Vagina (tissue), 2 donors: ENCODE results near the gene C2CD5. TPM values are rescaled to one million over a fixed set of nuclear protein-coding genes. Genes with fewer than 3 reads are reported as not detected.

Experiments
- DNase-seq, 2 donors: peaks; one replicate each; pipeline ENCODE4 v3.0.0-alpha.2; 2017; ENCODE audit errors: extremely low spot score in 2 of 2
- H3K27ac ChIP-seq: fragments of 200-600 bp; sonication (generic); one replicate; pipeline ENCODE4 v1.5.1; 2019
- H3K27me3 ChIP-seq: fragments of 200-600 bp; sonication (generic); one replicate; pipeline ENCODE4 v1.5.1; 2019
- H3K36me3 ChIP-seq, 2 donors: fragments of 200-600 bp; sonication (generic); one replicate each; pipeline ENCODE4 v1.5.1; 2017 to 2019
- H3K4me1 ChIP-seq: fragments of 200-600 bp; sonication (generic); one replicate; pipeline ENCODE4 v1.5.1; 2019
- H3K4me3 ChIP-seq, 2 donors: fragments of 200-600 bp; sonication (generic); 1 replicate in 1 of 2; 2 replicates in 1 of 2; pipeline ENCODE4 v1.5.1; 2016 to 2019
- H3K9me3 ChIP-seq: fragments of 200-600 bp; sonication (generic); one replicate; pipeline ENCODE4 v1.5.1; 2019
- POLR2A ChIP-seq, 2 donors: fragments of 450-650 bp; IDR thresholded peaks; one replicate each; pipeline ENCODE4 v1.6.1; 2017; ENCODE audit warnings: antibody characterized with exemption in 2 of 2, mild to moderate bottlenecking in 2 of 2, moderate library complexity in 2 of 2
- POLR2AphosphoS5 ChIP-seq, 2 donors: sonication (generic); formaldehyde crosslinking; IDR thresholded peaks; one replicate each; pipeline ENCODE4 v1.9.0; 2017; ENCODE audit warnings: antibody characterized with exemption in 2 of 2, mild to moderate bottlenecking in 2 of 2, low read depth in 1 of 2; ENCODE audit not compliant: insufficient read depth in 1 of 2
- intact Hi-C: fragments of 100-400 bp; cut with DNase I; formaldehyde crosslinking; loops from one replicate; pipeline ENCODE4 v1.15.1; 2023
- total RNA-seq: library from RNA; depleted of rRNA; stranded (reverse); fragments of >200 nt; gene quantifications from one replicate; pipeline ENCODE4 v1.2.3, GENCODE V29; 2016
- TF ChIP-seq, protein P1 (sequence below), 3 experiments: fragments of 450-650 bp in 2 of 3; fragments of 200-600 bp in 1 of 3; sonication (generic) in 1 of 3; IDR thresholded peaks; one replicate each; pipeline ENCODE4 v1.5.1; 2017 to 2019; ENCODE audit warnings: antibody characterized with exemption in 3 of 3, mild to moderate bottlenecking in 2 of 3, moderate library complexity in 2 of 3

Gene C2CD5
- total RNA-seq, 1 donor from 2014 or later: 49.1 TPM

DNA sequence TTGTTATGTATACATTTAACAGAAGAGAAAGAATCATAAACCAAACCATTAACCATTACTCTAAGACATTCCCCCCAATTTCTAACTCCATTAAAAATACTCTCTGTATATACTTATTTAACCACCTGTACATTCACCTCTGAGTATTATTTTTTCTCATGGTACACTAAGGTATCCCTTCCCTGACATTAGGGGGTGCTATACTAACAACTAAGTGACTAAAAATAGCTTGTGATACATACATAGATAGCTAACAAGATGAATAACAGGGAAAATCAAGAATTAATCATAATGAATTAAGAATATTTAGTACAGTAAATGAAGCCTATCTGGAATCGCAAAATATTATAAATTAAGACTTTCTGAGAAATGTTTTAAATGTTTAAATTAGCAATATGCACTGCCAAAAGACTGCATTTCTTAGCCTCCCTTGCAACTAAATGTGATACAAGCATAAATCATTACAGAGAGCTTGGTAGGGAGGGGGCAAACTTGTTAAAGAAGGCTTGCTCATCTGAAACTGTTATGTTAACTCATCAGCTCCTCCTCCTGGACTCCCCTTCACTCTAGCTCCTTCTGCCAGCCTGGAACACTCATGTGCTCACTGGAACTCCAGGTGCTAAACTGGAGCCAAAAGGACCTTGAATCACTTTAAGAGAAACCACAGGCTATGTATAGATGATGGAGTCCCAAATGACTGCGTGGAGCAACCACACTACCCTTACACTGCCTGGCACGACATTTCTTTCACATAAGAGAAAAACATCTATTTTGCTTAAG is 14.9 kb downstream of the C2CD5 start:
- intact Hi-C loops: no loop called here
- Histone ChIP-seq H3K27me3 (no peaks in the 10 kb centered on the region), H3K4me3 (no peak overlapping the region), H3K4me1 (no peaks in the 10 kb centered on the region), H3K27ac (no peak overlapping the region), H3K36me3 (peaks cover 2 to 26% of the 10 kb centered on the region in 2 donors), H3K9me3 (no peaks in the 10 kb centered on the region)
- TF ChIP-seq POLR2A (IDR thresholded peaks at IDR 0.05) (no peak), POLR2AphosphoS5 (IDR thresholded peaks at IDR 0.05; ENCODE audit: insufficient read depth in 1 of 2, low read depth in 1 of 2) (no peak)
- TF ChIP-seq, protein P1, sequence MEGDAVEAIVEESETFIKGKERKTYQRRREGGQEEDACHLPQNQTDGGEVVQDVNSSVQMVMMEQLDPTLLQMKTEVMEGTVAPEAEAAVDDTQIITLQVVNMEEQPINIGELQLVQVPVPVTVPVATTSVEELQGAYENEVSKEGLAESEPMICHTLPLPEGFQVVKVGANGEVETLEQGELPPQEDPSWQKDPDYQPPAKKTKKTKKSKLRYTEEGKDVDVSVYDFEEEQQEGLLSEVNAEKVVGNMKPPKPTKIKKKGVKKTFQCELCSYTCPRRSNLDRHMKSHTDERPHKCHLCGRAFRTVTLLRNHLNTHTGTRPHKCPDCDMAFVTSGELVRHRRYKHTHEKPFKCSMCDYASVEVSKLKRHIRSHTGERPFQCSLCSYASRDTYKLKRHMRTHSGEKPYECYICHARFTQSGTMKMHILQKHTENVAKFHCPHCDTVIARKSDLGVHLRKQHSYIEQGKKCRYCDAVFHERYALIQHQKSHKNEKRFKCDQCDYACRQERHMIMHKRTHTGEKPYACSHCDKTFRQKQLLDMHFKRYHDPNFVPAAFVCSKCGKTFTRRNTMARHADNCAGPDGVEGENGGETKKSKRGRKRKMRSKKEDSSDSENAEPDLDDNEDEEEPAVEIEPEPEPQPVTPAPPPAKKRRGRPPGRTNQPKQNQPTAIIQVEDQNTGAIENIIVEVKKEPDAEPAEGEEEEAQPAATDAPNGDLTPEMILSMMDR (IDR thresholded peaks at IDR 0.05): no peak
- no peak for DNase-seq

DNA sequence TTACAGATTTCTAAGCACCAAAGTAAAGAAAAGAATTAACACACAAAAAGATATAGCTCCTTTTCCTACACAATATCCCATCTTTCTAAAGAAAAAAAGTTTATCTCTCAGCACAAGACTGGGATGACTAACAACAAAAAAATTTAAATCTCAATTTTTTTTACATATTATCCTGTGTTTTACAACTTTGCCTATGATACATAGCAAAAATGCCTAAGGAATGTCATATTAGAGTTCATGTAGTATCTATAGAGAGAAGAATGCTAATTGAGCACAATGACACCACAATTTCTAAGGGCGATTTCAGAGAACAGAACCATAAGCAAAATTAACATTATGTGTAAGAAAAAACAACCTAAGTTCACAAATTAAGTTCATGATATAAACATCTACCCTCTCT is 16.3 kb downstream of the C2CD5 start:
- peaks cover 2 to 23% of the 10 kb centered on the region in 2 donors for H3K36me3 ChIP-seq

DNA sequence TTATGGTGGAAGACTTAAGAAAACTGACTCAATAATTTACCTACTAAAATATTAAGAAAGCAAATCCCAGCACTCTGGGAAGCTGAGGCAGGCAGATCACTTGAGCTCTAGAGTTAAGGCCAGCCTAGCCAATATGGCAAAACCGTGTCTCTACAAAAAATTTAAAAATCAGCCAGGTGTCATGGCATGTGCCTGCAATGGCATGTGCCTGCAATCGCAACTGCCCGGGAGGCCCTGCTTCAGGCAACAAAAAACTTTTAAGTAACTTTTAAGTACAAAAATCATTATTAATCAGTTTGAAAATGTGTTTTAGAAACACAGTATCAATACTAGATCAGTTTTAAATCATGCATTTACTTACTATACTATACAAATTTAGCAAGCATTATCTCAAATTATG is 17.5 kb downstream of the C2CD5 start:
- no peaks in the 10 kb centered on the region for H3K27me3 ChIP-seq
- intact Hi-C loops: no loop called here
- TF ChIP-seq POLR2AphosphoS5 (IDR thresholded peaks at IDR 0.05; ENCODE audit: insufficient read depth in 1 of 2, low read depth in 1 of 2) (no peak), POLR2A (IDR thresholded peaks at IDR 0.05) (no peak)
- TF ChIP-seq, protein P1 (IDR thresholded peaks at IDR 0.05): no peak
- no peak overlapping the region for H3K4me3 ChIP-seq
- H3K27ac ChIP-seq: no peak overlapping the region
- H3K4me1 ChIP-seq: no peaks in the 10 kb centered on the region
- H3K9me3 ChIP-seq: no peaks in the 10 kb centered on the region
- no peak for DNase-seq
- H3K36me3 ChIP-seq: peaks cover 2 to 17% of the 10 kb centered on the region in 2 donors

More for the DNA sequence above, 16.3 kb downstream of the C2CD5 start:
- no peak for TF ChIP-seq POLR2AphosphoS5 (IDR thresholded peaks at IDR 0.05; ENCODE audit: insufficient read depth in 1 of 2, low read depth in 1 of 2)
- TF ChIP-seq, protein P1 (IDR thresholded peaks at IDR 0.05): no peak
- TF ChIP-seq POLR2A (IDR thresholded peaks at IDR 0.05): no peak
- H3K4me1 ChIP-seq: no peaks in the 10 kb centered on the region
- no peaks in the 10 kb centered on the region for H3K9me3 ChIP-seq
- no peak overlapping the region for H3K27ac ChIP-seq
- H3K4me3 ChIP-seq: no peak overlapping the region
- no peak for DNase-seq
- H3K27me3 ChIP-seq: no peaks in the 10 kb centered on the region
- intact Hi-C loops: no loop called here

DNA sequence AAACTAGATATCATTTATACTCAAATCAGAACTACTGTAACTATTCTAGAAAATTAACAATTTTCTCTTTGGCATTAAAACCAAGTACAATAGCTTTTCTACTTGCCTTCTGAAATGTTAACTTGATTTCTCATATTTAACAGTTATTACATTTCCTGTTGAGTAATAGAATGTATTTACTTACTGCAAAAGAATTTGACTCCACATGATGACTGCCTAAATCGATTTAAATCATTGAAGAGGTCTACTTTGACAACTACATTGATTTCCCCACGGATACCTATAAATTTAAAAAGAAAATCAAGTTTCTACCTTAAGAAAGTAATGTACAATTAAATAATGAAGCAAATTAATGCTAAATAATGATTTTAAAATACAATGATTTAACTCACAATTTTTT is 18.9 kb downstream of the C2CD5 start:
- peaks cover 2 to 12% of the 10 kb centered on the region in 2 donors for H3K36me3 ChIP-seq
- no peak for DNase-seq

More for the DNA sequence above, 18.9 kb downstream of the C2CD5 start:
- intact Hi-C loops: no loop called here
- Histone ChIP-seq H3K4me1 (no peaks in the 10 kb centered on the region), H3K4me3 (no peak overlapping the region), H3K9me3 (no peaks in the 10 kb centered on the region), H3K27ac (no peak overlapping the region), H3K27me3 (no peaks in the 10 kb centered on the region)
- TF ChIP-seq, protein P1 (IDR thresholded peaks at IDR 0.05): no peak
- TF ChIP-seq POLR2AphosphoS5 (IDR thresholded peaks at IDR 0.05; ENCODE audit: insufficient read depth in 1 of 2, low read depth in 1 of 2) (no peak), POLR2A (IDR thresholded peaks at IDR 0.05) (no peak)
